ENCODE measurements around the gene ARHGEF1.

ARHGEF1 gene

GRCh38 chr19:41882568-41883462 lies at the start of gene ARHGEF1:
TSS of gene ARHGEF1 (plus strand) at chr19:41883184. CDS start at chr19:41888083, 4,899 bp downstream.
- Histone ChIP-seq H3K4me1 (ENCODE audit: insufficient read depth, low read length, severe bottlenecking) (peaks cover 75% of the 10 kb centered on the region), H4K20me1 (ENCODE audit: insufficient read depth, low read length) (no peaks in the 10 kb centered on the region), H3K4me2 (ENCODE audit: low read length) (peak within 1 kb of the TSS; percentile 82), H3K36me3 (ENCODE audit: insufficient read depth, low read length) (peaks cover 32% of the 10 kb centered on the region), H3K27me3 (ENCODE audit: insufficient read depth, low read length) (no peaks in the 10 kb centered on the region), H3K4me3 (ENCODE audit: low read depth, low read length, poor library complexity, severe bottlenecking) (peak within 1 kb of the TSS; percentile 83), H3F3A (ENCODE audit: insufficient read depth, low read length) (peaks cover 4% of the 10 kb centered on the region; the same call in 1 of the 2 replicates), H3K9ac (ENCODE audit: low read length) (peak within 1 kb of the TSS; percentile 92), H3K79me2 (ENCODE audit: insufficient read depth, low read length) (peaks cover 19% of the 10 kb centered on the region), H3K9me2 (ENCODE audit: low read depth, low read length) (no peaks in the 10 kb centered on the region), H3K27ac (ENCODE audit: low read depth, low read length, poor library complexity, severe bottlenecking) (peak within 1 kb of the TSS; percentile 95), H2AFZ (ENCODE audit: low read length) (no peak within 1 kb of the TSS), H3K9me3 (ENCODE audit: low read length) (no peaks in the 10 kb centered on the region)
- no peak for TF ChIP-seq EZH2 (IDR thresholded peaks at IDR 0.05; ENCODE audit: borderline replicate concordance, low read length)
- TF ChIP-seq, protein P1, sequence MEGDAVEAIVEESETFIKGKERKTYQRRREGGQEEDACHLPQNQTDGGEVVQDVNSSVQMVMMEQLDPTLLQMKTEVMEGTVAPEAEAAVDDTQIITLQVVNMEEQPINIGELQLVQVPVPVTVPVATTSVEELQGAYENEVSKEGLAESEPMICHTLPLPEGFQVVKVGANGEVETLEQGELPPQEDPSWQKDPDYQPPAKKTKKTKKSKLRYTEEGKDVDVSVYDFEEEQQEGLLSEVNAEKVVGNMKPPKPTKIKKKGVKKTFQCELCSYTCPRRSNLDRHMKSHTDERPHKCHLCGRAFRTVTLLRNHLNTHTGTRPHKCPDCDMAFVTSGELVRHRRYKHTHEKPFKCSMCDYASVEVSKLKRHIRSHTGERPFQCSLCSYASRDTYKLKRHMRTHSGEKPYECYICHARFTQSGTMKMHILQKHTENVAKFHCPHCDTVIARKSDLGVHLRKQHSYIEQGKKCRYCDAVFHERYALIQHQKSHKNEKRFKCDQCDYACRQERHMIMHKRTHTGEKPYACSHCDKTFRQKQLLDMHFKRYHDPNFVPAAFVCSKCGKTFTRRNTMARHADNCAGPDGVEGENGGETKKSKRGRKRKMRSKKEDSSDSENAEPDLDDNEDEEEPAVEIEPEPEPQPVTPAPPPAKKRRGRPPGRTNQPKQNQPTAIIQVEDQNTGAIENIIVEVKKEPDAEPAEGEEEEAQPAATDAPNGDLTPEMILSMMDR (IDR thresholded peaks at IDR 0.05; ENCODE audit: low read length) = no peak

GRCh38 chr19:41837981-41838708 lies 44.8 kb upstream of the ARHGEF1 start:
- Histone ChIP-seq H3K9me3 (ENCODE audit: low read length) (no peaks in the 10 kb centered on the region), H3F3A (ENCODE audit: insufficient read depth, low read length) (no peaks in the 10 kb centered on the region), H3K79me2 (ENCODE audit: insufficient read depth, low read length) (no peaks in the 10 kb centered on the region), H3K27ac (ENCODE audit: low read depth, low read length, poor library complexity, severe bottlenecking) (no peak overlapping the region), H3K9ac (ENCODE audit: low read length) (no peak overlapping the region), H2AFZ (ENCODE audit: low read length) (no peak overlapping the region), H3K36me3 (ENCODE audit: insufficient read depth, low read length) (no peaks in the 10 kb centered on the region), H3K4me3 (ENCODE audit: low read depth, low read length, poor library complexity, severe bottlenecking) (no peak overlapping the region), H4K20me1 (ENCODE audit: insufficient read depth, low read length) (no peaks in the 10 kb centered on the region), H3K9me2 (ENCODE audit: low read depth, low read length) (no peaks in the 10 kb centered on the region), H3K4me2 (ENCODE audit: low read length) (no peak overlapping the region), H3K27me3 (ENCODE audit: insufficient read depth, low read length) (no peaks in the 10 kb centered on the region; the same call in 1 of the 2 replicates), H3K4me1 (ENCODE audit: insufficient read depth, low read length, severe bottlenecking) (no peaks in the 10 kb centered on the region)
- no peak for TF ChIP-seq EZH2 (IDR thresholded peaks at IDR 0.05; ENCODE audit: borderline replicate concordance, low read length)
- TF ChIP-seq, protein P1 (IDR thresholded peaks at IDR 0.05; ENCODE audit: low read length) = no peak

GRCh38 chr19:41839211-41839610 lies 43.8 kb upstream of the ARHGEF1 start:
- Histone ChIP-seq H3K36me3 (ENCODE audit: insufficient read depth, low read length) (no peaks in the 10 kb centered on the region), H4K20me1 (ENCODE audit: insufficient read depth, low read length) (no peaks in the 10 kb centered on the region), H3K9me3 (ENCODE audit: low read length) (no peaks in the 10 kb centered on the region), H3K4me1 (ENCODE audit: insufficient read depth, low read length, severe bottlenecking) (no peaks in the 10 kb centered on the region), H2AFZ (ENCODE audit: low read length) (no peak overlapping the region), H3K9me2 (ENCODE audit: low read depth, low read length) (no peaks in the 10 kb centered on the region), H3K27me3 (ENCODE audit: insufficient read depth, low read length) (no peaks in the 10 kb centered on the region; the same call in 1 of the 2 replicates), H3K9ac (ENCODE audit: low read length) (no peak overlapping the region), H3K4me2 (ENCODE audit: low read length) (no peak overlapping the region), H3K79me2 (ENCODE audit: insufficient read depth, low read length) (no peaks in the 10 kb centered on the region), H3F3A (ENCODE audit: insufficient read depth, low read length) (no peaks in the 10 kb centered on the region), H3K4me3 (ENCODE audit: low read depth, low read length, poor library complexity, severe bottlenecking) (no peak overlapping the region), H3K27ac (ENCODE audit: low read depth, low read length, poor library complexity, severe bottlenecking) (no peak overlapping the region)
- TF ChIP-seq, protein P1 (IDR thresholded peaks at IDR 0.05; ENCODE audit: low read length) = no peak
- no peak for TF ChIP-seq EZH2 (IDR thresholded peaks at IDR 0.05; ENCODE audit: borderline replicate concordance, low read length)
